GM23338 (cell line): Measurements from ENCODE around the gene KIF5A. TPM values are rescaled to one million over a fixed set of nuclear protein-coding genes. Genes with fewer than 3 reads are reported as not detected.

ENCODE experiments used
- CTCF ChIP-seq, 2 experiments: fragments of 200-600 bp in 1 of 2; sonication (generic) in 1 of 2; conservative IDR thresholded peaks; 2 replicates each; pipeline versions ENCODE4 v1.5.1 to v1.6.1; 2016 to 2017; ENCODE audit warnings: antibody characterized with exemption in 2 of 2, low read depth in 2 of 2, mild to moderate bottlenecking in 2 of 2, moderate library complexity in 1 of 2
- ETS1 ChIP-seq: IDR thresholded peaks from 2 replicates; pipeline ENCODE4 v1.6.1; 2016; ENCODE audit warnings: antibody characterized with exemption
- NANOG ChIP-seq: IDR thresholded peaks from 2 replicates; pipeline ENCODE4 v1.6.1; 2016; ENCODE audit warnings: antibody characterized with exemption, borderline replicate concordance
- polyA plus RNA-seq: library from polyadenylated mRNA; unstranded; fragments of >200 nt; fragmentation: Nextera tagmentation; extraction: Ambion mirVana; gene quantifications from 2 replicates; pipeline ENCODE4 v1.2.1, GENCODE V29; 2016
- total RNA-seq: library from RNA; depleted of rRNA; stranded (reverse); fragments of >200 nt; shearing (Covaris generic); gene quantifications from 2 replicates; pipeline ENCODE4 v1.2.3, GENCODE V29; 2014
- TF ChIP-seq, protein P1 (sequence below): fragments of 250-450 bp; sonication (Bioruptor Pico); IDR thresholded peaks from 2 replicates; pipeline ENCODE4 v1.5.0; 2020; ENCODE audit warnings: mild to moderate bottlenecking, moderate library complexity

KIF5A gene
- total and polyA plus RNA-seq, 2 experiments from 2014 or later, result 11.1 to 21.3 TPM

GRCh38 chr12:57631566-57632072, 81.8 kb downstream of the KIF5A start (continued):
- TF ChIP-seq, protein P1, sequence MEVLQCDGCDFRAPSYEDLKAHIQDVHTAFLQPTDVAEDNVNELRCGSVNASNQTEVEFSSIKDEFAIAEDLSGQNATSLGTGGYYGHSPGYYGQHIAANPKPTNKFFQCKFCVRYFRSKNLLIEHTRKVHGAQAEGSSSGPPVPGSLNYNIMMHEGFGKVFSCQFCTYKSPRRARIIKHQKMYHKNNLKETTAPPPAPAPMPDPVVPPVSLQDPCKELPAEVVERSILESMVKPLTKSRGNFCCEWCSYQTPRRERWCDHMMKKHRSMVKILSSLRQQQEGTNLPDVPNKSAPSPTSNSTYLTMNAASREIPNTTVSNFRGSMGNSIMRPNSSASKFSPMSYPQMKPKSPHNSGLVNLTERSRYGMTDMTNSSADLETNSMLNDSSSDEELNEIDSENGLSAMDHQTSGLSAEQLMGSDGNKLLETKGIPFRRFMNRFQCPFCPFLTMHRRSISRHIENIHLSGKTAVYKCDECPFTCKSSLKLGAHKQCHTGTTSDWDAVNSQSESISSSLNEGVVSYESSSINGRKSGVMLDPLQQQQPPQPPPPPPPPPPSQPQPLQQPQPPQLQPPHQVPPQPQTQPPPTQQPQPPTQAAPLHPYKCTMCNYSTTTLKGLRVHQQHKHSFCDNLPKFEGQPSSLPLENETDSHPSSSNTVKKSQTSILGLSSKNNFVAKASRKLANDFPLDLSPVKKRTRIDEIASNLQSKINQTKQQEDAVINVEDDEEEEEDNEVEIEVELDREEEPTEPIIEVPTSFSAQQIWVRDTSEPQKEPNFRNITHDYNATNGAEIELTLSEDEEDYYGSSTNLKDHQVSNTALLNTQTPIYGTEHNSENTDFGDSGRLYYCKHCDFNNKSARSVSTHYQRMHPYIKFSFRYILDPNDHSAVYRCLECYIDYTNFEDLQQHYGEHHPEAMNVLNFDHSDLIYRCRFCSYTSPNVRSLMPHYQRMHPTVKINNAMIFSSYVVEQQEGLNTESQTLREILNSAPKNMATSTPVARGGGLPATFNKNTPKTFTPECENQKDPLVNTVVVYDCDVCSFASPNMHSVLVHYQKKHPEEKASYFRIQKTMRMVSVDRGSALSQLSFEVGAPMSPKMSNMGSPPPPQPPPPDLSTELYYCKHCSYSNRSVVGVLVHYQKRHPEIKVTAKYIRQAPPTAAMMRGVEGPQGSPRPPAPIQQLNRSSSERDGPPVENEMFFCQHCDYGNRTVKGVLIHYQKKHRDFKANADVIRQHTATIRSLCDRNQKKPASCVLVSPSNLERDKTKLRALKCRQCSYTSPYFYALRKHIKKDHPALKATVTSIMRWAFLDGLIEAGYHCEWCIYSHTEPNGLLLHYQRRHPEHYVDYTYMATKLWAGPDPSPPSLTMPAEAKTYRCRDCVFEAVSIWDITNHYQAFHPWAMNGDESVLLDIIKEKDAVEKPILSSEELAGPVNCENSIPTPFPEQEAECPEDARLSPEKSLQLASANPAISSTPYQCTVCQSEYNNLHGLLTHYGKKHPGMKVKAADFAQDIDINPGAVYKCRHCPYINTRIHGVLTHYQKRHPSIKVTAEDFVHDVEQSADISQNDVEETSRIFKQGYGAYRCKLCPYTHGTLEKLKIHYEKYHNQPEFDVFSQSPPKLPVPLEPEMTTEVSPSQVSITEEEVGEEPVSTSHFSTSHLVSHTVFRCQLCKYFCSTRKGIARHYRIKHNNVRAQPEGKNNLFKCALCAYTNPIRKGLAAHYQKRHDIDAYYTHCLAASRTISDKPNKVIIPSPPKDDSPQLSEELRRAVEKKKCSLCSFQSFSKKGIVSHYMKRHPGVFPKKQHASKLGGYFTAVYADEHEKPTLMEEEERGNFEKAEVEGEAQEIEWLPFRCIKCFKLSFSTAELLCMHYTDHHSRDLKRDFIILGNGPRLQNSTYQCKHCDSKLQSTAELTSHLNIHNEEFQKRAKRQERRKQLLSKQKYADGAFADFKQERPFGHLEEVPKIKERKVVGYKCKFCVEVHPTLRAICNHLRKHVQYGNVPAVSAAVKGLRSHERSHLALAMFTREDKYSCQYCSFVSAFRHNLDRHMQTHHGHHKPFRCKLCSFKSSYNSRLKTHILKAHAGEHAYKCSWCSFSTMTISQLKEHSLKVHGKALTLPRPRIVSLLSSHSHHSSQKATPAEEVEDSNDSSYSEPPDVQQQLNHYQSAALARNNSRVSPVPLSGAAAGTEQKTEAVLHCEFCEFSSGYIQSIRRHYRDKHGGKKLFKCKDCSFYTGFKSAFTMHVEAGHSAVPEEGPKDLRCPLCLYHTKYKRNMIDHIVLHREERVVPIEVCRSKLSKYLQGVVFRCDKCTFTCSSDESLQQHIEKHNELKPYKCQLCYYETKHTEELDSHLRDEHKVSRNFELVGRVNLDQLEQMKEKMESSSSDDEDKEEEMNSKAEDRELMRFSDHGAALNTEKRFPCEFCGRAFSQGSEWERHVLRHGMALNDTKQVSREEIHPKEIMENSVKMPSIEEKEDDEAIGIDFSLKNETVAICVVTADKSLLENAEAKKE (CRISPR knock-in tag), result no peak
- no peak for TF ChIP-seq CTCF (conservative IDR thresholded peaks at IDR 0.05; ENCODE audit: low read depth in 2 of 2)
- TF ChIP-seq NANOG, result no peak
- TF ChIP-seq ETS1, result no peak
